Mesenchymal stem cell (in vitro differentiated cells and primary cell): ENCODE results near the gene NMT1.

Experiments
- DNase-seq: peaks from one replicate; pipeline ENCODE4 v3.0.0-alpha.2; 2013
- H2AFZ ChIP-seq: one replicate; pipeline ENCODE4 v1.6.1; 2013; ENCODE audit warnings: low read depth, mild to moderate bottlenecking, control low read depth, inconsistent platforms, low read length, moderate library complexity
- H2AK5ac ChIP-seq: 2 replicates; pipeline ENCODE4 v1.6.1; 2013; ENCODE audit warnings: low read length, moderate library complexity, mild to moderate bottlenecking, inconsistent platforms; ENCODE audit not compliant: severe bottlenecking
- H2BK120ac ChIP-seq: one replicate; pipeline ENCODE4 v1.6.1; 2013; ENCODE audit warnings: low read depth, mild to moderate bottlenecking, inconsistent platforms, low read length, moderate library complexity
- H2BK12ac ChIP-seq, 2 experiments: one replicate each; pipeline ENCODE4 v1.6.1; 2013; ENCODE audit warnings: inconsistent platforms in 2 of 2, low read length in 2 of 2, mild to moderate bottlenecking in 2 of 2, moderate library complexity in 2 of 2, control low read depth in 1 of 2
- H2BK15ac ChIP-seq: one replicate; pipeline ENCODE4 v1.6.1; 2013; ENCODE audit warnings: mild to moderate bottlenecking, low read depth, inconsistent platforms; ENCODE audit not compliant: poor library complexity, severe bottlenecking
- H2BK5ac ChIP-seq: 2 replicates; pipeline ENCODE4 v1.6.1; 2013; ENCODE audit warnings: low read depth, mild to moderate bottlenecking, low read length, control low read depth, inconsistent platforms; ENCODE audit not compliant: poor library complexity, severe bottlenecking
- H3K14ac ChIP-seq, 2 experiments: one replicate each; pipeline ENCODE4 v1.6.1; 2013; ENCODE audit warnings: inconsistent platforms in 2 of 2, low read length in 2 of 2, control low read depth in 1 of 2, mild to moderate bottlenecking in 1 of 2, moderate library complexity in 1 of 2
- H3K18ac ChIP-seq, 2 experiments: one replicate each; pipeline ENCODE4 v1.6.1; 2013; ENCODE audit warnings: inconsistent platforms in 2 of 2, low read length in 2 of 2, control low read depth in 1 of 2, low read depth in 1 of 2, mild to moderate bottlenecking in 1 of 2
- H3K23ac ChIP-seq, 2 experiments: one replicate each; pipeline ENCODE4 v1.6.1; 2013; ENCODE audit warnings: inconsistent platforms in 2 of 2, low read length in 2 of 2, mild to moderate bottlenecking in 2 of 2, moderate library complexity in 2 of 2, control low read depth in 1 of 2
- H3K27ac ChIP-seq: 2 replicates; pipeline ENCODE4 v1.5.1; 2013; ENCODE audit warnings: mild to moderate bottlenecking, moderate library complexity, low read length, control low read depth, inconsistent platforms; ENCODE audit not compliant: poor library complexity, severe bottlenecking
- H3K27me3 ChIP-seq, 2 experiments: 2 replicates each; pipeline versions ENCODE4 v1.6.1 to v1.7.0; 2013; ENCODE audit warnings: low read length in 2 of 2, mild to moderate bottlenecking in 2 of 2, moderate library complexity in 2 of 2, control low read depth in 1 of 2, inconsistent platforms in 1 of 2; ENCODE audit not compliant: control insufficient read depth in 1 of 2, insufficient read depth in 1 of 2
- H3K36me3 ChIP-seq, 2 experiments: 2 replicates each; pipeline versions ENCODE4 v1.6.1 to v1.7.0; 2013; ENCODE audit warnings: low read length in 2 of 2, control low read depth in 1 of 2, inconsistent platforms in 1 of 2, low read depth in 1 of 2, mild to moderate bottlenecking in 1 of 2; ENCODE audit not compliant: insufficient read depth in 2 of 2, control insufficient read depth in 1 of 2
- H3K4ac ChIP-seq, 2 experiments: one replicate each; pipeline ENCODE4 v1.6.1; 2013; ENCODE audit warnings: inconsistent platforms in 2 of 2, low read length in 2 of 2, mild to moderate bottlenecking in 2 of 2, moderate library complexity in 2 of 2, control low read depth in 1 of 2, low read depth in 1 of 2
- H3K4me1 ChIP-seq: 2 replicates; pipeline ENCODE4 v1.6.1; 2013; ENCODE audit warnings: low read depth, low read length, control low read depth; ENCODE audit not compliant: control insufficient read depth, insufficient read depth
- H3K4me2 ChIP-seq: 2 replicates; pipeline ENCODE4 v1.6.1; 2013; ENCODE audit warnings: low read length, mild to moderate bottlenecking, inconsistent platforms; ENCODE audit not compliant: poor library complexity, severe bottlenecking
- H3K4me3 ChIP-seq, 2 experiments: 2 replicates each; pipeline versions ENCODE4 v1.5.1 to v1.7.0; 2013; ENCODE audit warnings: low read length in 2 of 2, mild to moderate bottlenecking in 2 of 2, control low read depth in 1 of 2, low read depth in 1 of 2; ENCODE audit not compliant: insufficient read depth in 1 of 2
- H3K79me1 ChIP-seq: replicated peaks from 2 replicates; pipeline ENCODE4 v1.6.1; 2013; ENCODE audit warnings: mild to moderate bottlenecking, control low read depth, low read length, inconsistent platforms; ENCODE audit not compliant: poor library complexity, severe bottlenecking
- H3K9ac ChIP-seq: 2 replicates; pipeline ENCODE4 v1.7.0; 2013; ENCODE audit warnings: mild to moderate bottlenecking, low read length, moderate library complexity
- H3K9me3 ChIP-seq: 2 replicates; pipeline ENCODE4 v1.7.0; 2013; ENCODE audit warnings: mild to moderate bottlenecking, low read length; ENCODE audit not compliant: control insufficient read depth
- H4K8ac ChIP-seq: one replicate; pipeline ENCODE4 v1.6.1; 2013; ENCODE audit warnings: inconsistent platforms, mild to moderate bottlenecking, low read length, moderate library complexity
- H4K91ac ChIP-seq: one replicate; pipeline ENCODE4 v1.6.1; 2013; ENCODE audit warnings: mild to moderate bottlenecking, low read length, inconsistent platforms
- WGBS: methylation state at CpG from one replicate; pipeline ENCODE4 v1.1.7; 2013; ENCODE audit warnings: mixed read lengths; 5-methylcytosine and 5-hydroxymethylcytosine counted together

The NMT1 gene

GRCh38 chr17:45136846-45137560 is 75.9 kb downstream of the NMT1 start:
- H3K4me2 ChIP-seq, result no peak overlapping the region
- WGBS, result 89% methylated on average over 9 of the region's 12 CpGs
- H2BK15ac ChIP-seq, result no peak overlapping the region
- H3K14ac ChIP-seq, result no peak overlapping the region
- H4K8ac ChIP-seq, result no peak overlapping the region
- no peak overlapping the region for H2BK12ac ChIP-seq
- peak overlapping the region; percentile 87 for H3K9ac ChIP-seq
- no peak overlapping the region for H4K91ac ChIP-seq
- H3K9me3 ChIP-seq, result no peaks in the 10 kb centered on the region
- no peak overlapping the region for H3K23ac ChIP-seq
- no peak overlapping the region for H2BK120ac ChIP-seq
- no peak for DNase-seq
- H3K27me3 ChIP-seq, result no peaks in the 10 kb centered on the region
- H3K4ac ChIP-seq, result no peak overlapping the region
- H3K27ac ChIP-seq, result no peak overlapping the region
- H3K4me1 ChIP-seq, result peaks cover 18% of the 10 kb centered on the region
- H3K79me1 ChIP-seq, result peaks cover 13% of the 10 kb centered on the region
- H3K18ac ChIP-seq, result no peak overlapping the region
- peaks cover 0 to 3% of the 10 kb centered on the region in 2 experiments for H3K36me3 ChIP-seq
- no peak overlapping the region for H2BK5ac ChIP-seq
- H2AFZ ChIP-seq, result no peak overlapping the region
- H2AK5ac ChIP-seq, result no peak overlapping the region
- H3K4me3 ChIP-seq, result peak overlapping the region in 1 of 2 experiments; percentile 94

GRCh38 chr17:45137561-45138305 is 76.6 kb downstream of the NMT1 start:
- H2AK5ac ChIP-seq, result no peak overlapping the region

GRCh38 chr17:45138911-45139532 is 77.9 kb downstream of the NMT1 start:
- Histone ChIP-seq H3K36me3 (peaks cover 0 to 3% of the 10 kb centered on the region in 2 experiments), H2BK5ac (no peak overlapping the region), H3K79me1 (peaks cover 11% of the 10 kb centered on the region), H3K27ac (no peak overlapping the region), H3K23ac (no peak overlapping the region), H3K4ac (no peak overlapping the region), H4K8ac (no peak overlapping the region), H3K9me3 (no peaks in the 10 kb centered on the region), H2AFZ (no peak overlapping the region), H3K14ac (no peak overlapping the region), H2BK120ac (no peak overlapping the region), H3K4me1 (peaks cover 22% of the 10 kb centered on the region), H2BK12ac (no peak overlapping the region), H3K4me3 (no peak overlapping the region), H2BK15ac (no peak overlapping the region), H3K27me3 (no peaks in the 10 kb centered on the region), H3K18ac (no peak overlapping the region), H3K9ac (no peak overlapping the region), H4K91ac (no peak overlapping the region), H2AK5ac (no peak overlapping the region), H3K4me2 (no peak overlapping the region)
- no peak for DNase-seq
- WGBS, result 77% methylated on average over 11 of the region's 14 CpGs

More at GRCh38 chr17:45137561-45138305, 76.6 kb downstream of the NMT1 start:
- no peak overlapping the region for H2AFZ ChIP-seq
- no peak overlapping the region for H4K8ac ChIP-seq
- no peak overlapping the region for H2BK120ac ChIP-seq
- no peak overlapping the region for H3K27ac ChIP-seq
- no peak overlapping the region for H3K18ac ChIP-seq
- no peak overlapping the region for H3K4me3 ChIP-seq
- no peak overlapping the region for H2BK12ac ChIP-seq
- H3K79me1 ChIP-seq, result peaks cover 13% of the 10 kb centered on the region
- H3K4me2 ChIP-seq, result no peak overlapping the region
- no peak overlapping the region for H2BK15ac ChIP-seq
- no peak overlapping the region for H3K4ac ChIP-seq
- peaks cover 17% of the 10 kb centered on the region for H3K4me1 ChIP-seq
- H3K36me3 ChIP-seq, result peaks cover 0 to 3% of the 10 kb centered on the region in 2 experiments
- no peak overlapping the region for H3K23ac ChIP-seq
- no peak overlapping the region for H4K91ac ChIP-seq
- WGBS, result 92% methylated on average over 10 of the region's 11 CpGs
- no peak overlapping the region for H3K9ac ChIP-seq
- H2BK5ac ChIP-seq, result no peak overlapping the region
- DNase-seq, result no peak
- H3K14ac ChIP-seq, result no peak overlapping the region
- H3K9me3 ChIP-seq, result no peaks in the 10 kb centered on the region
- H3K27me3 ChIP-seq, result no peaks in the 10 kb centered on the region

- no peak overlapping the region for H4K91ac ChIP-seq
- H2BK5ac ChIP-seq, result no peak overlapping the region
- H2AFZ ChIP-seq, result no peak overlapping the region
- H2AK5ac ChIP-seq, result no peak overlapping the region
- no peak overlapping the region for H2BK15ac ChIP-seq
- no peak overlapping the region for H3K27ac ChIP-seq
- no peaks in the 10 kb centered on the region for H3K9me3 ChIP-seq
- no peak overlapping the region for H3K4me2 ChIP-seq
- H3K18ac ChIP-seq, result no peak overlapping the region
- H3K27me3 ChIP-seq, result no peaks in the 10 kb centered on the region
- no peak overlapping the region for H3K4ac ChIP-seq
- no peak overlapping the region for H2BK120ac ChIP-seq
- H3K23ac ChIP-seq, result no peak overlapping the region
- no peak overlapping the region for H2BK12ac ChIP-seq
- H3K79me1 ChIP-seq, result peaks cover 14% of the 10 kb centered on the region
- H4K8ac ChIP-seq, result no peak overlapping the region
- DNase-seq, result no peak
- H3K14ac ChIP-seq, result no peak overlapping the region
- peaks cover 0 to 6% of the 10 kb centered on the region in 2 experiments for H3K36me3 ChIP-seq
- WGBS, result over 99% methylated on average over 4 of the region's 4 CpGs
- H3K4me3 ChIP-seq, result no peak overlapping the region
- H3K9ac ChIP-seq, result no peak overlapping the region
- H3K4me1 ChIP-seq, result peaks cover 27% of the 10 kb centered on the region
Measured at GRCh38 chr17:45139533-45139920, 78.4 kb downstream of the NMT1 start.
